Prostate gland (tissue), 2 donors: Measurements from ENCODE around the gene DSCAM. TPM values are rescaled to one million over a fixed set of nuclear protein-coding genes. Genes with fewer than 3 reads are reported as not detected.

Experiments used
- DNase-seq: peaks from one replicate; pipeline ENCODE4 v3.0.0-alpha.2; 2019; ENCODE audit warnings: low spot score
- H3K27ac ChIP-seq, 2 donors: fragments of 200-600 bp; sonication (generic); 2 replicates each; pipeline ENCODE4 v1.5.1; 2017 to 2019
- H3K27me3 ChIP-seq: fragments of 200-600 bp; sonication (generic); replicated peaks from 2 replicates; pipeline ENCODE4 v1.5.1; 2019; ENCODE audit not compliant: insufficient read depth
- H3K36me3 ChIP-seq, 2 donors: fragments of 200-600 bp; sonication (generic); 1 replicate in 1 of 2; 2 replicates in 1 of 2; pipeline versions ENCODE4 v1.5.1 to v1.8.1; 2017 to 2019
- H3K4me1 ChIP-seq: fragments of 200-600 bp; sonication (generic); replicated peaks from 2 replicates; pipeline ENCODE4 v1.5.1; 2019
- H3K4me3 ChIP-seq, 2 donors: fragments of 200-600 bp; sonication (generic); 2 replicates each; pipeline ENCODE4 v1.5.1; 2017 to 2019
- H3K9me3 ChIP-seq: fragments of 200-600 bp; sonication (generic); 2 replicates; pipeline ENCODE4 v1.5.1; 2017
- CTCF ChIP-seq, 4 experiments: fragments of 200-600 bp in 2 of 4; fragments of 450-650 bp in 2 of 4; sonication (generic) in 2 of 4; IDR thresholded peaks; 1 replicate in 3 of 4; 2 replicates in 1 of 4; pipeline ENCODE4 v1.5.1; 2016 to 2019; ENCODE audit warnings: antibody characterized with exemption in 4 of 4, mild to moderate bottlenecking in 2 of 4, moderate library complexity in 2 of 4
- POLR2A ChIP-seq: fragments of 450-650 bp; IDR thresholded peaks from one replicate; pipeline ENCODE4 v1.6.1; 2016; ENCODE audit warnings: antibody characterized with exemption, mild to moderate bottlenecking
- POLR2AphosphoS5 ChIP-seq: sonication (generic); formaldehyde crosslinking; IDR thresholded peaks from one replicate; pipeline ENCODE4 v1.6.1; 2017; ENCODE audit warnings: antibody characterized with exemption
- WGBS: methylation state at CpG from one replicate; pipeline ENCODE4 v1.1.5; 2018; 5-methylcytosine and 5-hydroxymethylcytosine counted together
- intact Hi-C: fragments of 100-400 bp; cut with DNase I; formaldehyde crosslinking; loops from one replicate; pipeline ENCODE4 v1.14.2; 2022
- total RNA-seq, 2 donors: library from RNA; depleted of rRNA; stranded (reverse); fragments of >200 nt; gene quantifications; one replicate each; pipeline ENCODE4 v1.1.0, GENCODE V29; 2016

The DSCAM gene
- total RNA-seq, 2 donors from 2014 or later, result under 0.01 to 1.6 TPM

GRCh38 chr21:40658311-40658710 is 188.6 kb downstream of the DSCAM start:
- Histone ChIP-seq H3K4me1 (no peaks in the 10 kb centered on the region), H3K4me3 (no peak overlapping the region), H3K36me3 (no peaks in the 10 kb centered on the region), H3K27ac (no peak overlapping the region), H3K9me3 (no peaks in the 10 kb centered on the region), H3K27me3 (no peaks in the 10 kb centered on the region)
- 79% methylated on average over 3 of the region's 3 CpGs for WGBS
- no peak for TF ChIP-seq POLR2A
- TF ChIP-seq CTCF (IDR thresholded peaks at IDR 0.05), result no peak
- no peak for TF ChIP-seq POLR2AphosphoS5
- DNase-seq, result no peak
- intact Hi-C loops, result no loop called here

- H3K4me1 ChIP-seq, result no peaks in the 10 kb centered on the region
- intact Hi-C loops, result no loop called here
- no peak for DNase-seq
- no peaks in the 10 kb centered on the region for H3K36me3 ChIP-seq
- no peak for TF ChIP-seq POLR2AphosphoS5
- no peak for TF ChIP-seq POLR2A
- TF ChIP-seq CTCF (IDR thresholded peaks at IDR 0.05), result no peak
- H3K27ac ChIP-seq, result no peak overlapping the region
- WGBS, result 60% methylated on average over 2 of the region's 2 CpGs
- H3K9me3 ChIP-seq, result no peaks in the 10 kb centered on the region
- no peak overlapping the region for H3K4me3 ChIP-seq
- H3K27me3 ChIP-seq, result no peaks in the 10 kb centered on the region
Observed at GRCh38 chr21:40652436-40652835, 194.5 kb downstream of the DSCAM start.

GRCh38 chr21:40647706-40648105 is 199.3 kb downstream of the DSCAM start:
- no peak for DNase-seq
- no peak for TF ChIP-seq CTCF (IDR thresholded peaks at IDR 0.05)
- no peak for TF ChIP-seq POLR2AphosphoS5
- no peak for TF ChIP-seq POLR2A
- H3K9me3 ChIP-seq, result no peaks in the 10 kb centered on the region
- H3K4me1 ChIP-seq, result no peaks in the 10 kb centered on the region
- H3K4me3 ChIP-seq, result no peak overlapping the region
- no peak overlapping the region for H3K27ac ChIP-seq
- WGBS, result 25% methylated on average over 2 of the region's 2 CpGs
- H3K36me3 ChIP-seq, result no peaks in the 10 kb centered on the region
- H3K27me3 ChIP-seq, result no peaks in the 10 kb centered on the region
- intact Hi-C loops, result no loop called here

- Histone ChIP-seq H3K27ac (no peak overlapping the region), H3K27me3 (no peaks in the 10 kb centered on the region), H3K9me3 (no peaks in the 10 kb centered on the region), H3K4me1 (no peaks in the 10 kb centered on the region), H3K36me3 (no peaks in the 10 kb centered on the region), H3K4me3 (no peak overlapping the region)
- intact Hi-C loops, result no loop called here
- TF ChIP-seq CTCF (IDR thresholded peaks at IDR 0.05), result no peak
- DNase-seq, result no peak
- 70% methylated on average over 3 of the region's 3 CpGs for WGBS
Observed at GRCh38 chr21:40646651-40647050, 200.3 kb downstream of the DSCAM start.

GRCh38 chr21:40641042-40641441 is 205.9 kb downstream of the DSCAM start:
- intact Hi-C loops, result no loop called here
- 61% methylated on average over 7 of the region's 7 CpGs for WGBS

More at GRCh38 chr21:40641042-40641441, 205.9 kb downstream of the DSCAM start:
- Histone ChIP-seq H3K4me1 (no peaks in the 10 kb centered on the region), H3K4me3 (no peak overlapping the region), H3K36me3 (no peaks in the 10 kb centered on the region), H3K27me3 (no peaks in the 10 kb centered on the region), H3K9me3 (no peaks in the 10 kb centered on the region), H3K27ac (no peak overlapping the region)
- no peak for DNase-seq
- no peak for TF ChIP-seq CTCF (IDR thresholded peaks at IDR 0.05)
- TF ChIP-seq POLR2AphosphoS5, result no peak
- no peak for TF ChIP-seq POLR2A
